Cardiac muscle cell (in vitro differentiated cells and primary cell): ENCODE measurements around the gene CHGA. TPM values are rescaled to one million over a fixed set of nuclear protein-coding genes. Genes with fewer than 3 reads are reported as not detected.

Experiments
- DNase-seq, 2 donors: peaks; one replicate each; pipeline versions ENCODE4 v3.0.0 to v3.0.0-alpha.2; 2010 to 2017; ENCODE audit warnings: low read depth in 1 of 2, low spot score in 1 of 2
- H3K27ac ChIP-seq: fragments of 200-600 bp; sonication (generic); 2 replicates; pipeline ENCODE4 v1.5.1; 2016
- H3K27me3 ChIP-seq: fragments of 200-600 bp; sonication (generic); 2 replicates; pipeline ENCODE4 v1.6.0; 2016; ENCODE audit warnings: control low read depth
- H3K36me3 ChIP-seq: fragments of 200-600 bp; sonication (generic); 2 replicates; pipeline ENCODE4 v1.5.1; 2016; ENCODE audit warnings: control low read depth
- H3K4me1 ChIP-seq: fragments of 200-600 bp; sonication (generic); 2 replicates; pipeline ENCODE4 v1.8.1; 2017; ENCODE audit warnings: low read depth, mild to moderate bottlenecking, mixed run types
- H3K4me3 ChIP-seq: fragments of 200-600 bp; sonication (generic); 2 replicates; pipeline ENCODE4 v1.5.1; 2016; ENCODE audit warnings: mild to moderate bottlenecking
- H3K9me3 ChIP-seq: fragments of 200-600 bp; sonication (generic); 2 replicates; pipeline ENCODE4 v1.5.1; 2017; ENCODE audit warnings: low read depth, mild to moderate bottlenecking, control low read depth
- polyA plus RNA-seq: library from polyadenylated mRNA; unstranded; fragments of >200 nt; fragmentation: Nextera tagmentation; extraction: Ambion mirVana; gene quantifications from 2 replicates; pipeline ENCODE4 v1.2.1, GENCODE V29; 2016
- total RNA-seq: library from RNA; depleted of rRNA; stranded (reverse); fragments of >200 nt; gene quantifications from 2 replicates; pipeline ENCODE4 v1.2.3, GENCODE V29; 2016
- TF ChIP-seq, protein P1 (sequence below): IDR thresholded peaks from 2 replicates; pipeline ENCODE4 v1.5.1; 2012; ENCODE audit warnings: low read depth, mild to moderate bottlenecking, low read length

Gene CHGA
- total and polyA plus RNA-seq, 2 experiments from 2014 or later = 0.73 TPM; not detected in 1

DNA sequence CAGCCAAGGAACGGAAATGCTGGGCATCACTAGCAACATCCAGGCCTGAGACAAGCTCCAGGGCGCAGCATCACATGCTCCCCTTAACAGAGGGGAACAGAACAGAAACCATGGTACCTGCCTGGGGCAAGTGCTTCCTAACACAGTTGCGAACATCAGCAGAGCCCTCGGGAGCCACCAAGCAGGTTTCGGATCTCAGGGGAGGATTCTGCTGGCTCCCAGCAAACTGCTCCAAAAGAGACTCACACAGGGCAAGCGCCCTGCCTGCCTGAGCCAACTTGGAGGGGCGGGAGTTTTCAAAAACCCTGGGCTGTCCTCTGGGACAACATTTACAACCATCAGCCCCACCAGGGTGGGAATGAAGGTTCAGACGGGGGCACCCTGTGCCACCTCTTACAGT is 19.6 kb downstream of the CHGA start:
- no peaks in the 10 kb centered on the region for H3K4me1 ChIP-seq
- no peak for DNase-seq
- H3K9me3 ChIP-seq = no peaks in the 10 kb centered on the region
- no peak overlapping the region for H3K27ac ChIP-seq
- H3K4me3 ChIP-seq = no peak overlapping the region
- TF ChIP-seq, protein P1, sequence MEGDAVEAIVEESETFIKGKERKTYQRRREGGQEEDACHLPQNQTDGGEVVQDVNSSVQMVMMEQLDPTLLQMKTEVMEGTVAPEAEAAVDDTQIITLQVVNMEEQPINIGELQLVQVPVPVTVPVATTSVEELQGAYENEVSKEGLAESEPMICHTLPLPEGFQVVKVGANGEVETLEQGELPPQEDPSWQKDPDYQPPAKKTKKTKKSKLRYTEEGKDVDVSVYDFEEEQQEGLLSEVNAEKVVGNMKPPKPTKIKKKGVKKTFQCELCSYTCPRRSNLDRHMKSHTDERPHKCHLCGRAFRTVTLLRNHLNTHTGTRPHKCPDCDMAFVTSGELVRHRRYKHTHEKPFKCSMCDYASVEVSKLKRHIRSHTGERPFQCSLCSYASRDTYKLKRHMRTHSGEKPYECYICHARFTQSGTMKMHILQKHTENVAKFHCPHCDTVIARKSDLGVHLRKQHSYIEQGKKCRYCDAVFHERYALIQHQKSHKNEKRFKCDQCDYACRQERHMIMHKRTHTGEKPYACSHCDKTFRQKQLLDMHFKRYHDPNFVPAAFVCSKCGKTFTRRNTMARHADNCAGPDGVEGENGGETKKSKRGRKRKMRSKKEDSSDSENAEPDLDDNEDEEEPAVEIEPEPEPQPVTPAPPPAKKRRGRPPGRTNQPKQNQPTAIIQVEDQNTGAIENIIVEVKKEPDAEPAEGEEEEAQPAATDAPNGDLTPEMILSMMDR = no peak
- H3K36me3 ChIP-seq = no peaks in the 10 kb centered on the region
- no peaks in the 10 kb centered on the region for H3K27me3 ChIP-seq

DNA sequence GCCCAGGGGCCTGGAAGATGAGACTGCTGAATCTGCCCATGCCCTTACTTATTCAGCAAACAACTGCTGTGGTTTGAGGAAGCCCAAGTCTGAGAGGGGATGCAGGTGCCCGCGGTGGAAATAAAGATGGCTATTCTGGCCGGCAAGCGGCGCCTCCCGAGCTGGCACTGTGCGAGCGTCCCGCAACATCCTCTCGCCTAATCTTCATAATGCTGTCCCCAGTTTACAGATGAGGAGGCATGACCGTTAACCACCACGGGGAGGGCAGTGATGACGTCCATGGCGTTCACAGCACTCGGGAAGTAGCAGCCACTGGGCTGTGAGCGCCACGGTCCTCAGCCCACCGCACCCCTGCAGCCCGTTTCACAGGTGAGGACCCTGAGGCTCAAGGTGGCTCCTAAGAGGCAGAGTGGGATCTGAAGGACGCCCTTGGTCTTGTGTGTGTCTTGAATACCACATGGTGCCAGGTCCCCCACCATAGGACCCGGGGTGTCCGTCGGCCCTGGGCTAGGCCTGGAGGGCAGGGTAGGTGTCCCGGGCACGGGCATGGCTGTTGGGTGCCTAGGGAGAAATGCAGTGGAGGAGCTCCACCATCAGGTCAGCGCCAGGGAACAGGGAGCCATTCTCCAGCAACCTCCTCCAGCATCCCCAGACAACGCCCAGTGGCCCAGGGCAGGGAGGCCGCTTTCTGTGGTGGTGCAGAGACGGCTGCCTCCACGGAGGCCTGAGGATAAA is 20.2 kb downstream of the CHGA start:
- H3K9me3 ChIP-seq = no peaks in the 10 kb centered on the region
- no peaks in the 10 kb centered on the region for H3K27me3 ChIP-seq
- H3K4me3 ChIP-seq = no peak overlapping the region
- H3K4me1 ChIP-seq = no peaks in the 10 kb centered on the region
- H3K36me3 ChIP-seq = no peaks in the 10 kb centered on the region
- TF ChIP-seq, protein P1 = no peak
- no peak for DNase-seq
- H3K27ac ChIP-seq = no peak overlapping the region

DNA sequence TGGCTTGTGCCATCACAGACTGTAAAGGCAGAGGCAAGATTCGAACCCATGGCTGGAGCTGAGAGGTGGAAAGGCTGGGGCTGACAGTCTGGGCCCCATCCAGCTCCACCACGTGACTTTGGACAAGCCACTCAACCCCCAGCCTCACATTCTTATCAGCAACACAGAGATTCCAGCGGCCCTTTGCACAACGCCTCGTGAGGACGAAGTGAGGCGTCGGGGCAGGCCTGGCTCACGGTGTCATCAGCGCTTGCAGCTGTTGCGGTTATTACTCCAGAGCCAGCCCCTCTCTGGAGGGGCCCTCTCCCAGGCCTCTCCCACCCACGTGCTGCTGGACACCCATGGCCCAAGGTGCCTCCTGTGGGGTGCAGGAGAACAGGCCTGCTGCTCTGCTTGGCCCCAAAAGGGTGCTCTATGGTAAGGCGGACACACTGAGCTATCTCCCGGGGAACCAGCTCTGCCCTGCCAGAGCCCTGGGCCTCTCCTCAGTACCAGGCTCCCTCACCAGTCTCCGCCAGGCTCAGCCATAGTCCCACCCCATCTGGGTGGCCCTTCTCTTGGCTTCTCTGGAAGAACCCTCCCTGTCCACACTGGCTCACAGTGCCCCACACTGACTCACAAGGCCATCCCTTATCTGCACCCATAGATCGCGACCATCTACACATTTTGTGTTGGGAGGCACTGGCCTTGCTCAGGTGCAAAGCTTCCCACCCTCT is 21.1 kb downstream of the CHGA start:
- TF ChIP-seq, protein P1 = no peak
- no peak overlapping the region for H3K4me3 ChIP-seq
- H3K27ac ChIP-seq = no peak overlapping the region
- H3K9me3 ChIP-seq = no peaks in the 10 kb centered on the region
- no peaks in the 10 kb centered on the region for H3K36me3 ChIP-seq
- DNase-seq = peak in 1 of 2 donors; percentile 45
- no peaks in the 10 kb centered on the region for H3K27me3 ChIP-seq
- no peaks in the 10 kb centered on the region for H3K4me1 ChIP-seq

DNA sequence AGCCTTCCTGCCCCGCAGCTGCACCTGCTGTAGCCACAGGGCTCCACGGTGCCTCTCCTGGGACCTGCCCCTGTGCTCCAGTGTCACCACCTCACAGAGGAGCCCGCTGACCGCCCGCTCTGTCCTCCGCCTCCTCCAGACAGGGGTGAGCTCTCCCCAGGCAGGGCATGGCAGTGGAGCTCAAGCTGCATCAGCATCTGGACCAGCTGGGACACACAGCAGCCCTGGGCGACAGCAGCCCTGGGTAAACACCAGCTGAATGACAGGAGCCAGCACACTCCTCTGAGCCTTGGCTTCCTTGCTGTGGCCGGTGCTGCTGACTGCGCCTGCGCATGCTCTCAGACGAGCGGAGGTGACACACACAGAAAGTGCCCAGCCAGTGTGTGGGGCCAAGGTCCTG is 22.0 kb downstream of the CHGA start:
- no peaks in the 10 kb centered on the region for H3K36me3 ChIP-seq
- H3K4me1 ChIP-seq = no peaks in the 10 kb centered on the region
- no peaks in the 10 kb centered on the region for H3K27me3 ChIP-seq
- H3K9me3 ChIP-seq = no peaks in the 10 kb centered on the region
- TF ChIP-seq, protein P1 = no peak
- no peak overlapping the region for H3K4me3 ChIP-seq
- DNase-seq = no peak
- no peak overlapping the region for H3K27ac ChIP-seq

DNA sequence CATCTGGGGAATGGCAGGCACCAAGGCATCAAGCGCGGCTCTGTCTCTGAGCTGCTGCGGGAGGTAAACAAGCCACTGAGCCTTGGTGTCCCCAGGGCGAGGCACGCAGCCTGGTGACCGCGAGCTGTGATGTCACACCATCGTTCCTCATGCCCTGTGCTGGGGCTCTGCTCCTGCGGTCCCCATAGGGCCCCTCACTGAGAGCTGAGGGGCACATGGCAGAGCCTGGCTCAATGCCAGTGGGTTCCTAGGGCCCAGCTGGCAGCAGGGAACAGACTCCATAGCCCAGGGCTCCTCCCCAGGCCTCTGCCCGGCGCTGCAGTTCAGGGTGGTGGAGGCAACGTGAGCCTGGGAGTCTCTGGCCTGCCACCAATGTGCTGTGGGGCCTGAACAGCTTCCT is 22.6 kb downstream of the CHGA start:
- no peaks in the 10 kb centered on the region for H3K9me3 ChIP-seq
- H3K36me3 ChIP-seq = no peaks in the 10 kb centered on the region
- H3K4me1 ChIP-seq = no peaks in the 10 kb centered on the region
- H3K27me3 ChIP-seq = no peaks in the 10 kb centered on the region
- H3K4me3 ChIP-seq = no peak overlapping the region
- TF ChIP-seq, protein P1 = no peak
- DNase-seq = no peak
- H3K27ac ChIP-seq = no peak overlapping the region
